Psoas muscle (tissue), 8 donors: ENCODE measurements around the gene TM7SF2. TPM values are rescaled to one million over a fixed set of nuclear protein-coding genes. Genes with fewer than 3 reads are reported as not detected.

ENCODE experiments used
- ATAC-seq, 4 donors: fragments of 200-7000 bp; cut with Tn5 transposase; one replicate each; pipeline ENCODE4 v1.9.1; 2020; ENCODE audit warnings: moderate library complexity in 3 of 4, mild to moderate bottlenecking in 2 of 4
- DNase-seq, 2 donors: peaks; one replicate each; pipeline ENCODE4 v3.0.0-alpha.2; 2020
- H3K27ac ChIP-seq: fragments of 200-600 bp; one replicate; pipeline ENCODE4 v1.8.0; 2022
- H3K27me3 ChIP-seq, 3 donors: fragments of 200-600 bp in 1 of 3; one replicate each; pipeline versions ENCODE4 v1.6.1 to v1.8.0; 2013 to 2022; ENCODE audit warnings: low read length in 2 of 3, mild to moderate bottlenecking in 2 of 3, moderate library complexity in 1 of 3; ENCODE audit not compliant: insufficient read depth in 3 of 3
- H3K36me3 ChIP-seq, 2 donors: fragments of 200-600 bp in 1 of 2; one replicate each; pipeline versions ENCODE4 v1.6.1 to v1.8.0; 2013 to 2022; ENCODE audit warnings: low read depth in 1 of 2, mild to moderate bottlenecking in 1 of 2, moderate library complexity in 1 of 2; ENCODE audit not compliant: insufficient read depth in 1 of 2
- H3K4me1 ChIP-seq: fragments of 200-600 bp; one replicate; pipeline ENCODE4 v1.8.0; 2022
- H3K4me3 ChIP-seq: fragments of 200-600 bp; one replicate; pipeline ENCODE4 v1.8.0; 2022; ENCODE audit warnings: mild to moderate bottlenecking
- H3K9me3 ChIP-seq: fragments of 200-600 bp; one replicate; pipeline ENCODE4 v1.8.0; 2022
- CTCF ChIP-seq: fragments of 200-600 bp; IDR thresholded peaks from one replicate; pipeline ENCODE4 v1.8.0; 2022; ENCODE audit warnings: antibody characterized with exemption
- WGBS, 3 donors: extraction: QIAGEN DNeasy Blood & Tissue Kit; methylation state at CpG; one replicate each; pipeline versions ENCODE4 v1.1.6 to v1.1.7; 2013; 5-methylcytosine and 5-hydroxymethylcytosine counted together
- intact Hi-C, 2 donors: fragments of 100-400 bp; cut with DNase I; formaldehyde crosslinking; loops; one replicate each; pipeline versions ENCODE4 v1.11.0 to v1.14.2; 2022
- polyA plus RNA-seq, 3 donors: library from polyadenylated mRNA; stranded (reverse); fragments of 200-250 nt; gene quantifications; one replicate each; pipeline ENCODE4 v1.2.3, GENCODE V29; 2013
- total RNA-seq, 4 donors: library from RNA; stranded (reverse); fragmentation: NEBNext Ultra II Directional in 2 of 4; extraction: Animal tissue kit (Norgen Biotek cat#: 25700) in 2 of 4; gene quantifications; one replicate each; pipeline versions ENCODE4 v1.2.1 to v1.2.4, GENCODE V29; 2021 to 2023
- donor health status: healthy with polysubstance abuse.
- donor health status: DM: no; HTN: no; CAD: no; lungs with moderate emphysema.
- donor health status: Bipolar disorder and iron deficiency.
- donor health status: healthy.
- donor health status: DM: yes; HTN: yes; CAD: no.
- donor health status: DM: no; HTN: no; CAD: no.
- donor health status: DM: no; HTN: no; CAD: no.
- donor health status: DM: yes; HTN: yes; CAD: no.

The TM7SF2 gene
- total and polyA plus RNA-seq, 7 donors, result 3.2 to 13.5 (median 6.5) TPM

DNA sequence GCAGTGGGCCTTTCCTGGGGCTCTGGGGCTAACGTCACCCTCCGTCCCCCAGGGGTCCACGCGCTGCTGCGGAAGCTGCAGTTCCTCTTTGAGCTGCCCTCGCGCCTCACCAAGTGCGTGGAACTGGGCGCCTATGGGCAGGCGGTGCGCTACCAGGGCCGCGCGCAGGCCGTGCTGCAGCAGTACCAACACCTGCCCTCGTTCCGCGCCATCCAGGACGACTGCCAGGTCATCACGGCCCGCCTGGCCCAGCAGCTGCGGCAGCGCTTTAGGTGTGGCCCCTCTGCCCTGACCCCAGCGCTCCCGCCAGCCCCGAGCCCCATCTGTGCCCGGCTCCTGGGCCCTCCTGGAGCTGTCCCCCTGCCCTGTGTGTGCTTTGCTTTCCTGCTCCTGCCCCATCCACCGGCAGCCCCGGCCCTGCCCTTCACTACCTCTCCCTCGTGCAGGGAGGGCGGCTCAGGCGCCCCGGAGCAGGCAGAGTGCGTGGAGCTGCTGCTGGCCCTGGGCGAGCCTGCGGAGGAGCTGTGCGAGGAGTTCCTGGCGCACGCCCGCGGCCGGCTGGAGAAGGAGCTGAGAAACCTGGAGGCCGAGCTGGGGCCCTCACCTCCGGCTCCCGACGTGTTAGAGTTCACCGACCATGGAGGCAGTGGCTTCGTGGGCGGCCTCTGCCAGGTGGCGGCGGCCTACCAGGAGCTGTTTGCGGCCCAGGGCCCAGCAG, 3.8 kb upstream of the TM7SF2 start:
- Histone ChIP-seq H3K27ac (no peak overlapping the region), H3K4me1 (peaks cover 18% of the 10 kb centered on the region), H3K9me3 (no peaks in the 10 kb centered on the region), H3K4me3 (no peak overlapping the region), H3K36me3 (peaks cover 0 to 41% of the 10 kb centered on the region in 2 donors), H3K27me3 (no peaks in the 10 kb centered on the region)
- no peak for TF ChIP-seq CTCF
- DNase-seq, result no peak
- no peak for ATAC-seq
- intact Hi-C loops, result no loop called here
- 93 to 95% (median 93%) methylated on average over 48 to 52 of the region's 52 CpGs for WGBS, 3 donors

- Histone ChIP-seq H3K36me3 (peaks cover 0 to 41% of the 10 kb centered on the region in 2 donors), H3K27me3 (no peaks in the 10 kb centered on the region), H3K4me1 (peaks cover 20% of the 10 kb centered on the region), H3K4me3 (no peak overlapping the region), H3K9me3 (no peaks in the 10 kb centered on the region), H3K27ac (no peak overlapping the region)
- WGBS, 3 donors, result 87 to 94% (median 87%) methylated on average over 38 of the region's 38 CpGs
- no peak for TF ChIP-seq CTCF
- no peak for ATAC-seq
- no peak for DNase-seq
- intact Hi-C loops, result no loop called here
Observed at GRCh38 chr11:65108469-65109123, 3.1 kb upstream of the TM7SF2 start.

GRCh38 chr11:65109231-65110198, 2.2 kb upstream of the TM7SF2 start:
- ATAC-seq, result no peak

More at GRCh38 chr11:65109231-65110198, 2.2 kb upstream of the TM7SF2 start:
- 86 to 87% (median 86%) methylated on average over 36 of the region's 36 CpGs for WGBS, 3 donors
- Histone ChIP-seq H3K36me3 (peaks cover 0 to 41% of the 10 kb centered on the region in 2 donors), H3K9me3 (no peaks in the 10 kb centered on the region), H3K4me1 (peaks cover 18% of the 10 kb centered on the region), H3K4me3 (no peak overlapping the region), H3K27me3 (no peaks in the 10 kb centered on the region), H3K27ac (no peak overlapping the region)
- no peak for DNase-seq
- intact Hi-C loops, result loop anchor here (2.0 to 10.0 kb wide), 3 partner anchors 71 to 265 kb away; partner anchors contain the start of genes ARL2 (in 1 of the 2), CAPN1 (in 1 of the 2) and CDC42BPG (in 1 of the 2)
- no peak for TF ChIP-seq CTCF
